IMR-90 (cell line): Measurements from ENCODE around the gene R3HDM2. TPM values are rescaled to one million over a fixed set of nuclear protein-coding genes. Genes with fewer than 3 reads are reported as not detected.

Experiments
- ATAC-seq: fragments of 200-7000 bp; cut with Tn5 transposase; 2 replicates; pipeline ENCODE4 v1.9.1; 2020; ENCODE audit warnings: low read depth, mild to moderate bottlenecking, moderate library complexity
- BruUV-seq: library from RNA; stranded (reverse); fragments of 400-500 nt; replicated peaks from 2 replicates; lab custom pipeline; 2021; lab: Mats Ljungman, UMichigan
- CTCF ChIA-PET: fragments of 300-600 bp; formaldehyde crosslinking; extraction: SDS; loops from one replicate; lab custom pipeline; 2021; ENCODE audit warnings: antibody characterized with exemption; lab: Yijun Ruan, JAX
- POLR2A ChIA-PET: fragments of 300-600 bp; sonication (Branson Sonifier 250); formaldehyde crosslinking; loops from one replicate; lab custom pipeline; 2022; ENCODE audit warnings: antibody characterized with exemption; ENCODE audit not compliant: unreplicated experiment; lab: Charles Lee
- DNase-seq: peaks from one replicate; pipeline ENCODE4 v3.0.0; 2013
- H2AFZ ChIP-seq: replicated peaks from 2 replicates; pipeline ENCODE3; 2013; ENCODE audit warnings: low read length, mild to moderate bottlenecking; ENCODE audit not compliant: poor library complexity
- H2AK5ac ChIP-seq: 2 replicates; pipeline ENCODE4 v1.6.1; 2013; ENCODE audit warnings: low read depth, low read length, inconsistent platforms
- H2AK9ac ChIP-seq: replicated peaks from 2 replicates; pipeline ENCODE3; 2013; ENCODE audit warnings: mild to moderate bottlenecking, low read depth, low read length, moderate library complexity; ENCODE audit not compliant: poor library complexity
- H2BK120ac ChIP-seq: 2 replicates; pipeline ENCODE4 v1.6.1; 2013; ENCODE audit warnings: low read depth, low read length, inconsistent platforms
- H2BK15ac ChIP-seq: 3 replicates; pipeline ENCODE4 v1.6.1; 2013; ENCODE audit warnings: low read depth, low read length, inconsistent platforms
- H2BK20ac ChIP-seq: 2 replicates; pipeline ENCODE4 v1.6.1; 2013; ENCODE audit warnings: low read depth, mild to moderate bottlenecking, inconsistent platforms, low read length, moderate library complexity
- H2BK5ac ChIP-seq: 2 replicates; pipeline ENCODE4 v1.6.1; 2013; ENCODE audit warnings: mild to moderate bottlenecking, low read depth, low read length, inconsistent platforms; ENCODE audit not compliant: poor library complexity, severe bottlenecking
- H3K14ac ChIP-seq: replicated peaks from 2 replicates; pipeline ENCODE4 v1.6.1; 2013; ENCODE audit warnings: low read depth, low read length, inconsistent platforms
- H3K18ac ChIP-seq: 2 replicates; pipeline ENCODE4 v1.6.1; 2013; ENCODE audit warnings: low read depth, low read length, control low read depth
- H3K23ac ChIP-seq: 2 replicates; pipeline ENCODE4 v1.6.1; 2013; ENCODE audit warnings: low read depth, low read length, inconsistent platforms
- H3K27ac ChIP-seq: 2 replicates; pipeline ENCODE4 v1.5.1; 2013; ENCODE audit warnings: mild to moderate bottlenecking, control low read depth, low read length; ENCODE audit not compliant: insufficient read depth
- H3K27me3 ChIP-seq: 2 replicates; pipeline ENCODE4 v1.6.1; 2013; ENCODE audit warnings: low read length; ENCODE audit not compliant: control insufficient read depth, insufficient read depth
- H3K36me3 ChIP-seq: 2 replicates; pipeline ENCODE4 v1.6.1; 2013; ENCODE audit warnings: low read length, mixed read lengths; ENCODE audit not compliant: control insufficient read depth, insufficient read depth
- H3K4ac ChIP-seq: 2 replicates; pipeline ENCODE4 v1.6.1; 2013; ENCODE audit warnings: low read depth, low read length, inconsistent platforms
- H3K4me1 ChIP-seq: 2 replicates; pipeline ENCODE4 v1.6.1; 2013; ENCODE audit warnings: low read length, mixed read lengths; ENCODE audit not compliant: control insufficient read depth, insufficient read depth
- H3K4me2 ChIP-seq: 2 replicates; pipeline ENCODE4 v1.6.1; 2013; ENCODE audit warnings: low read depth, mild to moderate bottlenecking, control low read depth, low read length, moderate library complexity
- H3K4me3 ChIP-seq: 2 replicates; pipeline ENCODE4 v1.5.1; 2013; ENCODE audit warnings: low read depth, mild to moderate bottlenecking, control low read depth, low read length, moderate library complexity; ENCODE audit not compliant: insufficient read depth
- H3K56ac ChIP-seq: 2 replicates; pipeline ENCODE4 v1.6.1; 2013; ENCODE audit warnings: low read length, inconsistent platforms; ENCODE audit not compliant: insufficient read depth; ENCODE audit errors: extremely low read depth
- H3K79me1 ChIP-seq, 2 experiments: 2 replicates each; pipeline ENCODE4 v1.6.1; 2013; ENCODE audit warnings: low read length in 2 of 2, inconsistent platforms in 1 of 2, low read depth in 1 of 2
- H3K9ac ChIP-seq: 2 replicates; pipeline ENCODE4 v1.6.1; 2013; ENCODE audit warnings: low read depth, low read length, control low read depth
- H3K9me1 ChIP-seq: 2 replicates; pipeline ENCODE4 v1.6.1; 2013; ENCODE audit warnings: low read length, inconsistent platforms; ENCODE audit not compliant: insufficient read depth
- H3K9me3 ChIP-seq: 2 replicates; pipeline ENCODE4 v1.6.1; 2013; ENCODE audit warnings: low read length; ENCODE audit not compliant: control insufficient read depth, insufficient read depth
- H4K20me1 ChIP-seq: 2 replicates; pipeline ENCODE4 v1.6.1; 2013; ENCODE audit warnings: low read length, inconsistent platforms; ENCODE audit not compliant: insufficient read depth
- H4K5ac ChIP-seq: 2 replicates; pipeline ENCODE4 v1.6.1; 2013; ENCODE audit warnings: mild to moderate bottlenecking, low read depth, low read length, control low read depth
- H4K8ac ChIP-seq, 2 experiments: 2 replicates each; pipeline ENCODE4 v1.6.1; 2013; ENCODE audit warnings: low read depth in 2 of 2, low read length in 2 of 2, control low read depth in 1 of 2, inconsistent platforms in 1 of 2
- H4K91ac ChIP-seq: 2 replicates; pipeline ENCODE4 v1.6.1; 2013; ENCODE audit warnings: low read depth, low read length, inconsistent platforms; ENCODE audit not compliant: insufficient read depth
- WGBS, 2 experiments: methylation state at CpG; one replicate each; pipeline versions ENCODE4 v1.1.5 to v1.1.7; 2013; ENCODE audit warnings: missing lambda C conversion rate in 2 of 2; ENCODE audit not compliant: insufficient read length in 1 of 2; ENCODE audit errors: extremely low coverage in 2 of 2; 5-methylcytosine and 5-hydroxymethylcytosine counted together
- dilution Hi-C: fragments of 300-500 bp; cut with HindIII; formaldehyde crosslinking; loops from one replicate; pipeline ENCODE4 v1.14.3; 2018; ENCODE audit warnings: low sequenced_read_pairs; ENCODE audit not compliant: unreplicated experiment
- in situ Hi-C: fragments of 300-500 bp; cut with MboI; formaldehyde crosslinking; loops from 3 replicates; pipeline ENCODE4 v1.14.3; 2019; ENCODE audit warnings: low sequenced_read_pairs, inconsistent platforms, mixed read lengths
- intact Hi-C: fragments of 100-400 bp; cut with micrococcal nuclease; formaldehyde crosslinking; loops from 2 replicates; pipeline ENCODE4 v1.10.0; 2022
- polyA plus RNA-seq, 3 experiments: library from polyadenylated mRNA; depleted of rRNA; stranded (reverse); fragments of >200 nt; gene quantifications; 2 replicates each; pipeline ENCODE4 v1.2.3, GENCODE V29; 2012; ENCODE audit warnings: low replicate concordance in 1 of 3
- total RNA-seq: library from RNA; depleted of rRNA; stranded (reverse); fragments of >200 nt; gene quantifications from 2 replicates; pipeline ENCODE4 v1.2.3, GENCODE V29; 2012
- TF ChIP-seq, protein P1 (sequence below): fragments of 150-350 bp; IDR thresholded peaks from 2 replicates; pipeline ENCODE4 v1.6.1; 2017; ENCODE audit warnings: mild to moderate bottlenecking, antibody characterized with exemption, low read length, low read depth

Gene R3HDM2
- total and polyA plus RNA-seq, 2 of the 4 experiments (the other 2 are of a cell fraction): 7.5 to 28.4 TPM

DNA sequence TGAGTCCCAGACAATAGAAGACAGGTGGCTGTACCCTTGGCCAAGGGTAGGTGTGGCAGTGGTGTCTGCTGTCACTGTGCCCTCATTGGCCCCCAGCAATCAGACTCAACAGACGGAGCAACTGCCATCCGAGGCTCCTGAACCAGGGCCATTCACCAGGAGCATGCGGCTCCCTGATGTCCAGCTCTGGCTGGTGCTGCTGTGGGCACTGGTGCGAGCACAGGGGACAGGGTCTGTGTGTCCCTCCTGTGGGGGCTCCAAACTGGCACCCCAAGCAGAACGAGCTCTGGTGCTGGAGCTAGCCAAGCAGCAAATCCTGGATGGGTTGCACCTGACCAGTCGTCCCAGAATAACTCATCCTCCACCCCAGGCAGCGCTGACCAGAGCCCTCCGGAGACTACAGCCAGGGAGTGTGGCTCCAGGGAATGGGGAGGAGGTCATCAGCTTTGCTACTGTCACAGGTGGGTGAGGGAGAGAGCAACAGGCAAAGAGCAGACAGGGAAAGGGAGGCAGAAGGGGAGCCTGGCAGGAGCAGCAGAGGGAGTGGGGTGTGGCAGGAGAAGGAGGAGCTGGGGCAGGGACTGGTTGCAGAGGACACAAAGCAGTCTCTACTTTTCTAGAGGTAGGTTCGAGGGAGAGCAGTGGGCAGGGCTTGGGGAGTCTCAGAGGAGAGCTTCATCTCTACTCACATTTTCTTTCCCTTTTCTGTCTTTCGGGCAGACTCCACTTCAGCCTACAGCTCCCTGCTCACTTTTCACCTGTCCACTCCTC, 24.7 kb upstream of the R3HDM2 start:
- in situ Hi-C loops (no loop called here), dilution Hi-C loops (no loop called here), intact Hi-C loops (loop anchor here (5.0 kb wide), 1 partner anchor 237 kb away; the partner anchor contains the start of gene OS9)
- Histone ChIP-seq H2BK20ac (peak overlapping the region; percentile 79), H3K36me3 (no peaks in the 10 kb centered on the region), H3K9ac (peak overlapping the region; percentile 48; the same call in 1 of the 2 replicates), H3K27me3 (no peaks in the 10 kb centered on the region), H2AK9ac (peak overlapping the region; percentile 92), H3K4me1 (peaks cover 36% of the 10 kb centered on the region), H3K18ac (peak overlapping the region; percentile 22), H2AFZ (peak overlapping the region; percentile 84), H3K9me3 (no peaks in the 10 kb centered on the region), H3K14ac (peak overlapping the region; percentile 89), H3K79me1 (peaks cover 0 to 16% of the 10 kb centered on the region in 2 experiments; a peak in 1 of 4 replicates), H3K9me1 (peaks cover 28% of the 10 kb centered on the region), H2BK120ac (peak overlapping the region; percentile 88), H3K56ac (peak overlapping the region; percentile 24; the same call in 1 of the 2 replicates), H4K91ac (peak overlapping the region; percentile 88), H2AK5ac (peak overlapping the region; percentile 89), H3K4me2 (peak overlapping the region; percentile 33; the same call in 1 of the 2 replicates), H3K27ac (peak overlapping the region; percentile 30; the same call in 1 of the 2 replicates), H4K5ac (peak overlapping the region; percentile 51; the same call in 1 of the 2 replicates), H4K8ac (peak overlapping the region; percentile 83 to 85; a peak in 3 of 4 replicates), H4K20me1 (no peaks in the 10 kb centered on the region), H3K4me3 (no peak overlapping the region), H2BK15ac (peak overlapping the region; percentile 96; the same call in 2 of the 3 replicates), H3K4ac (peak overlapping the region; percentile 92), H3K23ac (peak overlapping the region; percentile 76), H2BK5ac (no peak overlapping the region)
- POLR2A ChIA-PET: interaction anchor here (0.6 to 1.4 kb wide), 3 partner anchors 121 to 215 kb away, joined by 3 to 13 read pairs (median 4); no protein-coding TSS in a partner anchor
- no TSS peak for BruUV-seq
- CTCF ChIA-PET: interaction anchor here (0.7 to 1.4 kb wide), 4 partner anchors 13 to 190 kb away, joined by 3 to 5 read pairs (median 3); no protein-coding TSS in a partner anchor
- ATAC-seq (no peak), DNase-seq (no peak)
- TF ChIP-seq, protein P1, sequence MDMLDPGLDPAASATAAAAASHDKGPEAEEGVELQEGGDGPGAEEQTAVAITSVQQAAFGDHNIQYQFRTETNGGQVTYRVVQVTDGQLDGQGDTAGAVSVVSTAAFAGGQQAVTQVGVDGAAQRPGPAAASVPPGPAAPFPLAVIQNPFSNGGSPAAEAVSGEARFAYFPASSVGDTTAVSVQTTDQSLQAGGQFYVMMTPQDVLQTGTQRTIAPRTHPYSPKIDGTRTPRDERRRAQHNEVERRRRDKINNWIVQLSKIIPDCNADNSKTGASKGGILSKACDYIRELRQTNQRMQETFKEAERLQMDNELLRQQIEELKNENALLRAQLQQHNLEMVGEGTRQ: no peak
- WGBS, 2 experiments: 57% methylated on average over 3 of the region's 10 CpGs; no CpG with 5 or more reads in 1 of the 2 experiments
